22Rv1 (cell line): Measurements from ENCODE around the gene SH2B3.

Experiments
- CTCF ChIP-seq: fragments of 450-650 bp; IDR thresholded peaks from 2 replicates; pipeline ENCODE4 v1.5.1; 2017; ENCODE audit warnings: mild to moderate bottlenecking
- ZFX ChIP-seq: fragments of 450-650 bp; IDR thresholded peaks from 2 replicates; pipeline ENCODE4 v1.6.1; 2017; ENCODE audit warnings: antibody characterized with exemption, borderline replicate concordance

DNA sequence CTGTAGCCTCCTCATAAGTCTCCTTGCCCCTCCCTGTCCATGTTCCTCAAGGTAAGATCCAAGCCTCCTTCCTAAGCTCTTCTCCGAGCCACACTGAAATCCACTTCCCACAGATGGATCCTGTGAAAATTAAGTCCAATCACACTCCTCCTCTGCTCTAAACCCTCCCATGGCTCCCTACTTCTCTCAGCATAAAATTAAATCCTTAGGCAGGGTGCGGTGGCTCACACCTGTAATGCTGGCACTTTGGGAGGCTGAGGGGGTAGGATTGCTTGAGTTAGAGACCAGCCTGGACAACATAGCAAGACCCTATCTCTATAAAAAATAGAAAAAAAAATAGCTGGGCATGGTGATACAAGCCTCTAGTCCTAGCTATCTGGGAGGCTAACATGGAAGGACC, 39.1 kb upstream of the SH2B3 start:
- TF ChIP-seq CTCF, result no peak
- TF ChIP-seq ZFX, result no peak
